Ishikawa (cell line): ENCODE measurements around the gene SPSB4.

Experiments used
- CEBPB ChIP-seq: IDR thresholded peaks from 2 replicates; pipeline ENCODE4 v1.6.1; 2012
- CREB1 ChIP-seq: IDR thresholded peaks from 2 replicates; pipeline ENCODE4 v1.6.1; 2012; ENCODE audit warnings: low read depth
- EGR1 ChIP-seq: IDR thresholded peaks from 2 replicates; pipeline ENCODE4 v1.6.1; 2012
- EP300 ChIP-seq: IDR thresholded peaks from 2 replicates; pipeline ENCODE4 v1.6.1; 2012; ENCODE audit warnings: borderline replicate concordance
- FOXM1 ChIP-seq: IDR thresholded peaks from 2 replicates; pipeline ENCODE4 v1.6.1; 2012; ENCODE audit warnings: low read depth, borderline replicate concordance
- MAX ChIP-seq: IDR thresholded peaks from 2 replicates; pipeline ENCODE4 v1.6.1; 2012
- NFIC ChIP-seq: IDR thresholded peaks from 2 replicates; pipeline ENCODE4 v1.6.1; 2012
- RAD21 ChIP-seq: IDR thresholded peaks from 2 replicates; pipeline ENCODE4 v1.6.1; 2012; ENCODE audit warnings: low read depth
- REST ChIP-seq: IDR thresholded peaks from 2 replicates; pipeline ENCODE4 v1.6.1; 2012; ENCODE audit warnings: low read depth, mild to moderate bottlenecking
- TAF1 ChIP-seq: IDR thresholded peaks from 2 replicates; pipeline ENCODE4 v1.6.1; 2012; ENCODE audit warnings: low read depth, mild to moderate bottlenecking
- TCF12 ChIP-seq: IDR thresholded peaks from 2 replicates; pipeline ENCODE4 v1.6.1; 2012; ENCODE audit warnings: low read depth
- TEAD4 ChIP-seq: IDR thresholded peaks from 2 replicates; pipeline ENCODE4 v1.6.1; 2012
- USF1 ChIP-seq: IDR thresholded peaks from 2 replicates; pipeline ENCODE4 v1.6.1; 2012
- YY1 ChIP-seq: IDR thresholded peaks from 2 replicates; pipeline ENCODE4 v1.6.1; 2012; ENCODE audit warnings: low read depth
- ZBTB7A ChIP-seq: IDR thresholded peaks from 2 replicates; pipeline ENCODE4 v1.6.1; 2012; ENCODE audit warnings: low read depth

SPSB4 gene

GRCh38 chr3:141111364-141112155 lies 60.4 kb downstream of the SPSB4 start:
- TF ChIP-seq EP300: no peak
- TF ChIP-seq EGR1: no peak
- TF ChIP-seq NFIC: no peak
- TF ChIP-seq REST: no peak
- no peak for TF ChIP-seq YY1
- TF ChIP-seq TEAD4: no peak
- TF ChIP-seq FOXM1: no peak
- no peak for TF ChIP-seq RAD21
- TF ChIP-seq CEBPB: no peak
- no peak for TF ChIP-seq CREB1

- no peak for TF ChIP-seq TEAD4
- no peak for TF ChIP-seq FOXM1
Measured at GRCh38 chr3:141112686-141113297, 61.6 kb downstream of the SPSB4 start.

- TF ChIP-seq NFIC: no peak
- TF ChIP-seq TAF1: no peak
- TF ChIP-seq MAX: no peak
- TF ChIP-seq RAD21: no peak
- no peak for TF ChIP-seq CREB1
- TF ChIP-seq EP300: no peak
- no peak for TF ChIP-seq TEAD4
- no peak for TF ChIP-seq CEBPB
- no peak for TF ChIP-seq TCF12
- no peak for TF ChIP-seq REST
- no peak for TF ChIP-seq FOXM1
- no peak for TF ChIP-seq EGR1
- TF ChIP-seq USF1: no peak
Measured at GRCh38 chr3:141114179-141114745, 63.1 kb downstream of the SPSB4 start.

- TF ChIP-seq CEBPB (no peak), TEAD4 (no peak), MAX (no peak), NFIC (no peak), CREB1 (no peak), RAD21 (no peak), ZBTB7A (no peak), TAF1 (no peak), YY1 (no peak), EGR1 (no peak), EP300 (no peak), REST (no peak), FOXM1 (no peak)
Measured at GRCh38 chr3:141114816-141115460, 63.8 kb downstream of the SPSB4 start.
